ENCODE measurements around the gene COG5. TPM values are rescaled to one million over a fixed set of nuclear protein-coding genes. Genes with fewer than 3 reads are reported as not detected.

Gene COG5
- total RNA-seq, 2 experiments from 2014 or later: 29.2 to 30.7 TPM

- POLR2A ChIA-PET: no interaction called here
- no peak overlapping the region for H3K4me3 Mint-ChIP-seq
- peak; percentile 47 for DNase-seq
- H3K36me3 Mint-ChIP-seq (ENCODE audit: low read depth): no peaks in the 10 kb centered on the region
- H3K27ac Mint-ChIP-seq: no peak overlapping the region
- no peaks in the 10 kb centered on the region for H3K27me3 Mint-ChIP-seq
- CTCF ChIA-PET: interaction anchor here (0.7 to 2.1 kb wide), 11 partner anchors 16 to 416 kb away, joined by 3 to 7 read pairs (median 4); partner anchors contain the start of genes CBLL1 and HBP1
- no peaks in the 10 kb centered on the region for H3K4me1 Mint-ChIP-seq
- no peaks in the 10 kb centered on the region for H3K9me3 Mint-ChIP-seq
These were observed 100.3 kb downstream of the COG5 start for GRCh38 chr7:107463139-107464078.

- CTCF ChIA-PET: interaction anchor here (0.9 kb wide), 1 partner anchor 281 kb away, joined by 4 read pairs; the partner anchor contains the start of gene CBLL1
- Mint-ChIP-seq H3K4me1 (no peaks in the 10 kb centered on the region), H3K27me3 (no peaks in the 10 kb centered on the region), H3K27ac (no peak overlapping the region), H3K36me3 (ENCODE audit: low read depth) (peaks cover 7% of the 10 kb centered on the region), H3K9me3 (no peaks in the 10 kb centered on the region), H3K4me3 (no peak overlapping the region)
- POLR2A ChIA-PET: no interaction called here
- DNase-seq: no peak
These were observed 101.7 kb downstream of the COG5 start for GRCh38 chr7:107461938-107462533.

- Mint-ChIP-seq H3K4me3 (no peak overlapping the region), H3K9me3 (no peaks in the 10 kb centered on the region), H3K27ac (no peak overlapping the region), H3K36me3 (ENCODE audit: low read depth) (peaks cover 9% of the 10 kb centered on the region), H3K27me3 (no peaks in the 10 kb centered on the region), H3K4me1 (no peaks in the 10 kb centered on the region)
- ChIA-PET CTCF (no interaction called here), POLR2A (no interaction called here)
- DNase-seq: no peak
These were observed 110.3 kb downstream of the COG5 start for GRCh38 chr7:107453388-107453787.

DNA sequence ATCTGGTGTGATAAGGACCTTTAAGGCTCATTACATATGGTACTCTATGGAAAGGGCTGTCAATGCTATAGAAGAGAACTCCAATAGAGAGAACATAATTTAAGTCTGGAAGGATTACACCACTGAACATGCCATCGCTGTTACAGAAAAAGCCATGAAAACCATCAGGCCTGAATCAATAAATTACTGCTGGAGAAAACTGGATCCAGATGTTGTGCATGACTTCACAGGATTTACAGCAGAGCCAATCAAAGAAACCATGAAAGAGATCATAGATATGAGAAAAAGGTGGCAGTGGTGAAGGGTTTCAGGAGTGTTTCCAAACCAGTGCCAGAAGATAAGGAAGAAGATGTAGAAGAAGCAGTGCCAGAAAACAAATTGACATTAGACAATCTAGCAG lies 112.8 kb downstream of the COG5 start:
- Mint-ChIP-seq H3K9me3 (no peaks in the 10 kb centered on the region), H3K4me1 (peaks cover 11% of the 10 kb centered on the region), H3K27ac (no peak overlapping the region)

DNA sequence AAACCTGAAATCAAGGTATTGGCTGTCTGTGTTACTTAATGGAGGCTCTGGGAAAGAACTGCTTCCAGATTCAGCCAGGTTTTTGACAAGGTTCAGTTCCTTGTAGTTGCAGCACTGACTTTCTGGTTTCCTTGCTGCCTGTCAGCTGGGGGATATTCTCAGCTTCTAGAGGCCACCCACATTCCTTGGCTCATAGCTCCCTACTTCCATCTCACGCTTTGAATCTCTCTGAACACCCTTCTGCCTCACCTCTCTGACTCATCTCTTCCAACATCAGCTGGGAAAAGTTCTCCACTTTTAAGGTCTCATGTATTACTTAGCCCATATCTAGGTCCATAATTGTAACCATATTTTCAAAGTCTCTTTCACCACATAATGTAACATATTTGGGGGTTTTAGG lies 116.7 kb downstream of the COG5 start:
- no peak for DNase-seq
- Mint-ChIP-seq H3K4me3 (no peak overlapping the region), H3K27me3 (no peaks in the 10 kb centered on the region), H3K4me1 (peaks cover 12% of the 10 kb centered on the region), H3K9me3 (no peaks in the 10 kb centered on the region), H3K36me3 (ENCODE audit: low read depth) (peaks cover 5% of the 10 kb centered on the region), H3K27ac (no peak overlapping the region)
- POLR2A ChIA-PET: no interaction called here
- CTCF ChIA-PET: no interaction called here

More for the DNA sequence above, 112.8 kb downstream of the COG5 start:
- POLR2A ChIA-PET: no interaction called here
- H3K36me3 Mint-ChIP-seq (ENCODE audit: low read depth): peaks cover 4% of the 10 kb centered on the region
- no peak for DNase-seq
- H3K4me3 Mint-ChIP-seq: no peak overlapping the region
- CTCF ChIA-PET: interaction anchor here (1.4 kb wide), 1 partner anchor 473 kb away, joined by 4 read pairs; no protein-coding TSS in a partner anchor
- H3K27me3 Mint-ChIP-seq: no peaks in the 10 kb centered on the region

- ChIA-PET POLR2A (no interaction called here), CTCF (no interaction called here)
- Mint-ChIP-seq H3K27me3 (no peaks in the 10 kb centered on the region), H3K27ac (no peak overlapping the region), H3K4me3 (no peak overlapping the region), H3K36me3 (ENCODE audit: low read depth) (peaks cover 5% of the 10 kb centered on the region), H3K4me1 (peaks cover 13% of the 10 kb centered on the region), H3K9me3 (peaks cover under 1% of the 10 kb centered on the region)
- no peak for DNase-seq
These were observed 117.2 kb downstream of the COG5 start for GRCh38 chr7:107446531-107446930.

GRCh38 chr7:107442678-107443077 lies 121.0 kb downstream of the COG5 start:
- no peak for DNase-seq
- peaks cover 3% of the 10 kb centered on the region for H3K9me3 Mint-ChIP-seq
- CTCF ChIA-PET: no interaction called here
- H3K4me3 Mint-ChIP-seq: no peak overlapping the region
- no peak overlapping the region for H3K27ac Mint-ChIP-seq
- H3K4me1 Mint-ChIP-seq: peaks cover 13% of the 10 kb centered on the region
- H3K36me3 Mint-ChIP-seq (ENCODE audit: low read depth): peaks cover 5% of the 10 kb centered on the region
- POLR2A ChIA-PET: no interaction called here
- H3K27me3 Mint-ChIP-seq: no peaks in the 10 kb centered on the region

DNA sequence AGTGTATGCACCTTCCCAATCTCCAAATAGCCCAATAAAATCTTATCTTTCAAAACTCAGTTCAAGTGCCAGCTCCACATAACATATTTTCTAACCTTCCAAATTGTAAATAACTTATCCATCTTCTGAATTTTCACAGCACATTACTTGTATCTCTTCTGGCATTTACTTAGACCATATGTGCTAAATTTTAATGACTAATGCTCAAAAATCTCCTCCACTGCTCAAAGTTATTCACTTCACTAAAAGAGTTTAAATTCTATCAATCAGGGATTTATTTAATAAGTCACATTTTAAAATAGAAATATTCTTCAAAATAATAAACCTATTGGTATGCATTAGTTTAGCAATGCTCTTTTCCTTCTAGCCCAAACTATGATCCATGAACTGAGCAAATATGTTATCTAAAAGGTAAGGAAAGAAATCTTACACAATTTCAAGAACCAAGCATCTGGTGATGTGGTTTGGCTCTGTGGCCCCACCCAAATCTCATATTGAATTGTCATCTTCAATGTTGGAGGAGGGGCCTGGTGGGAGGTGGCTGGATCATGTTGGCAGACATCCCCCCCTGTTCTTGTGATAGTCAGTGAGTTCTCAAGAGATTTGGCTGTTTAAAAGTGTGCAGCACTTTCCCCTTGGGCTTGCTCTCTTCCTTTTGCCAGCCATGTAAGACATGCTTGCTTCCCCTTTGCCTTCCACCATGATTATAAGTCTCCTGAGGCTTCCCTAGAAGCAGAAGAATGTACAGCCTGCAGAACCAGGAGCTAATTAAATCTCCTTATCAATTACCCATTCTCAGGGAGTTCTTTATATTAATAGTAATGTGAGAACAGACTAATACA lies 121.9 kb downstream of the COG5 start:
- H3K27ac Mint-ChIP-seq: no peak overlapping the region
- H3K9me3 Mint-ChIP-seq: peaks cover 3% of the 10 kb centered on the region
- ChIA-PET CTCF (no interaction called here), POLR2A (no interaction called here)
- DNase-seq: no peak
- H3K4me1 Mint-ChIP-seq: peaks cover 8% of the 10 kb centered on the region
- H3K4me3 Mint-ChIP-seq: no peak overlapping the region
- H3K36me3 Mint-ChIP-seq (ENCODE audit: low read depth): peaks cover 3% of the 10 kb centered on the region
- no peaks in the 10 kb centered on the region for H3K27me3 Mint-ChIP-seq

DNA sequence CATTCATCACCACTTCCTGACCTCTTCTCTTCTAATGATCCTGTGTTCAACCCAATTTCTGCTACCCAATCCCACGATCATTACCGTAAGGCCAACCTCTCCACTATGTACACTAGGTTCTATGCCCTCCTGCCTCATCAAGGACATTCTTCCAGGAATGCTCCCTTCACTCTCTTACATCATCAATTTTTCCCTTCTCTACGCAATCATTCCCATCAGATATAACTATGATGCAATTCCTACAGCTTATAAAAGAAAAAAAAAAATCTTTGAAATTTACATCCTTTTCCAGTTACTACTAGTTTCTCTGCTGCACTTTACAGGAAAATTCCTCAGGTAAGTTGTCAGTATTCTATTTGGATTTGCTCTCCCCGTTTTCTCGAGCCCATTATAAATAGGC lies 124.7 kb downstream of the COG5 start:
- ChIA-PET POLR2A (no interaction called here), CTCF (no interaction called here)
- Mint-ChIP-seq H3K36me3 (ENCODE audit: low read depth) (peaks cover 5% of the 10 kb centered on the region), H3K27me3 (no peaks in the 10 kb centered on the region), H3K9me3 (peaks cover 3% of the 10 kb centered on the region), H3K4me3 (no peak overlapping the region), H3K4me1 (peaks cover 2% of the 10 kb centered on the region), H3K27ac (no peak overlapping the region)
- no peak for DNase-seq

- Mint-ChIP-seq H3K27ac (no peak overlapping the region), H3K4me1 (no peaks in the 10 kb centered on the region), H3K4me3 (no peak overlapping the region), H3K27me3 (no peaks in the 10 kb centered on the region), H3K36me3 (ENCODE audit: low read depth) (peaks cover 2% of the 10 kb centered on the region), H3K9me3 (peaks cover 3% of the 10 kb centered on the region)
- POLR2A ChIA-PET: no interaction called here
- DNase-seq: no peak
- CTCF ChIA-PET: no interaction called here
These were observed 128.0 kb downstream of the COG5 start for GRCh38 chr7:107435749-107436148.

- no peak overlapping the region for H3K27ac Mint-ChIP-seq
- no peak overlapping the region for H3K4me3 Mint-ChIP-seq
- DNase-seq: no peak
- H3K9me3 Mint-ChIP-seq: peaks cover 6% of the 10 kb centered on the region
- H3K27me3 Mint-ChIP-seq: no peaks in the 10 kb centered on the region
- ChIA-PET CTCF (no interaction called here), POLR2A (no interaction called here)
- peaks cover 6% of the 10 kb centered on the region for H3K36me3 Mint-ChIP-seq (ENCODE audit: low read depth)
- no peaks in the 10 kb centered on the region for H3K4me1 Mint-ChIP-seq
These were observed 131.5 kb downstream of the COG5 start for GRCh38 chr7:107432261-107432660.

DNA sequence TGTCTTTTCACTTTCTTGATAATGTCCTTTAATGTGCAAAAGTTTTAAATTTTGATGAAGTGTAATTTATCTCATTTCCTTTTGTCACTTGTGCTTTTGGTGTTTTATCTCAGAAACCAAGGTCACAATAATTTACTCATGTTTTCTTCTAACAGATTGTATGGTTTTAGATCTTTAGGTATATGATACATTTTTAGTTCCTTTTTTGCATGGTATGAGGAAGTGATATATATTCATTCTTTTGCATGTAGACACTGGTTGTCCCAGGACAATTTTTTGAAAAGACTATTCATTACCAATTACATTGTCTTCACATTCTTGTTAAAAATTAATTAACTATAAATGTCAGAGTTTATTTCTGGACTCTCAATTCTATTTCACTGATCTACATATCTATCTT lies 133.7 kb downstream of the COG5 start:
- DNase-seq: no peak
- Mint-ChIP-seq H3K27me3 (no peaks in the 10 kb centered on the region), H3K9me3 (peaks cover 6% of the 10 kb centered on the region), H3K4me3 (no peak overlapping the region), H3K4me1 (no peaks in the 10 kb centered on the region), H3K27ac (no peak overlapping the region), H3K36me3 (ENCODE audit: low read depth) (peaks cover 5% of the 10 kb centered on the region)
- ChIA-PET POLR2A (no interaction called here), CTCF (no interaction called here)

DNA sequence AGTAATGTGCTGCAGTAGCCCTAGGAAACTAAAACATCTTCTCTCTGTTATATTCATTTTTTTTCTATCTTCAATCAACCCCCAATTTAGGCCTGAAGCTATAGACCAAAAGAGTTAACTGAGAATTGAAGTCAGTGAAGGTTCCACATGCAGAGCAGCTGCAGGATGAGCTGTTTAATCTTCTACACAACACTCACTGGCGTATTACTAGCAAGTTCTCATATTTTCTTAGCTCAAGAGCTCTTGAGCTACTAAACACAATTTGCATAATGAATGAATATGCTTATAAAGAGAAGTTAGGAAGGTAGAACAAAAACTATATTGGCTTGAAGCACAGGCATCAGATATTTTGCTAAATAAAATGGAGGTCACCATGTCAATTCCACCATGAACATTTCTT lies 135.1 kb downstream of the COG5 start:
- Mint-ChIP-seq H3K36me3 (ENCODE audit: low read depth) (peaks cover 5% of the 10 kb centered on the region), H3K4me1 (no peaks in the 10 kb centered on the region), H3K9me3 (peaks cover 6% of the 10 kb centered on the region), H3K4me3 (no peak overlapping the region), H3K27ac (no peak overlapping the region), H3K27me3 (no peaks in the 10 kb centered on the region)
- no peak for DNase-seq
- ChIA-PET POLR2A (no interaction called here), CTCF (no interaction called here)
